WERI-Rb-1 (cell line): Measurements from ENCODE around the gene NRIP2.

Experiments used
- DNase-seq: peaks from one replicate; pipeline ENCODE4 v3.0.0-alpha.2; 2020
- H3K27ac ChIP-seq: fragments of 250-450 bp; sonication (Bioruptor Pico); 2 replicates; pipeline ENCODE4 v1.5.1; 2020; ENCODE audit warnings: mild to moderate bottlenecking, moderate library complexity
- H3K27me3 ChIP-seq: fragments of 250-450 bp; sonication (Bioruptor Pico); 2 replicates; pipeline ENCODE4 v1.5.1; 2021; ENCODE audit warnings: mild to moderate bottlenecking, low read depth, moderate library complexity; ENCODE audit not compliant: insufficient read depth, severe bottlenecking
- H3K36me3 ChIP-seq: fragments of 250-450 bp; sonication (Bioruptor Pico); 2 replicates; pipeline ENCODE4 v1.5.1; 2020; ENCODE audit warnings: mild to moderate bottlenecking, moderate library complexity
- H3K4me3 ChIP-seq: 2 replicates; pipeline ENCODE4 v1.5.1; 2011; ENCODE audit warnings: low read depth, mild to moderate bottlenecking, control low read depth, low read length
- H3K9me3 ChIP-seq: fragments of 250-450 bp; sonication (Bioruptor Pico); 2 replicates; pipeline ENCODE4 v1.5.1; 2021; ENCODE audit warnings: mild to moderate bottlenecking, moderate library complexity; ENCODE audit not compliant: severe bottlenecking
- CTCF ChIP-seq: IDR thresholded peaks from 2 replicates; pipeline ENCODE4 v1.5.1; 2011; ENCODE audit warnings: low read depth, mild to moderate bottlenecking, control low read depth, inconsistent platforms, low read length

NRIP2 gene

GRCh38 chr12:2851931-2852330 is 17.1 kb upstream of the NRIP2 start:
- no peak overlapping the region for H3K4me3 ChIP-seq
- TF ChIP-seq CTCF, result no peak
- no peaks in the 10 kb centered on the region for H3K9me3 ChIP-seq
- no peaks in the 10 kb centered on the region for H3K27me3 ChIP-seq
- H3K27ac ChIP-seq, result no peak overlapping the region
- no peaks in the 10 kb centered on the region for H3K36me3 ChIP-seq
- no peak for DNase-seq

DNA sequence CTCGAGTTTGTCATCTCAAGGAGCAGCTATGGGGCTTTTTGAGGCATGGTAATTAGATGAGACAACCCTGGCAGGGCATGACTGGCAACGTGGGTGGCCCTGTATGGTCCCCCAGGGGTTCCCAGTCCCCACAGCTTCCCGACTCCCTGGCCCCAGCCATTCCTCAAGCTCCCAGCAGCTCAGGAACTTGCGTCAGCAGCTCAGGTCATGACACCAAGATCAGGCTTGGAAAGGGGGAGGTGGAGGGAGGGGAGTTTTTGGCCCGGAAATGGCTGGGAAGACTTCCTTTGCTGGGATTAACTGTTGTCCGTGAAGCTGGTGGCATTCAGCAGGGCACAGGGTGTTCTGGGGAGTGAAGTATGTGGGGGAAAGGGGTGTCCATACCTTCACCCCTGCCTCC is 10.4 kb upstream of the NRIP2 start:
- Histone ChIP-seq H3K27ac (no peak overlapping the region), H3K27me3 (no peaks in the 10 kb centered on the region), H3K9me3 (no peaks in the 10 kb centered on the region), H3K4me3 (no peak overlapping the region), H3K36me3 (no peaks in the 10 kb centered on the region)
- peak; percentile 41 for DNase-seq
- TF ChIP-seq CTCF, result no peak

GRCh38 chr12:2844786-2845185 is 10.0 kb upstream of the NRIP2 start:
- H3K36me3 ChIP-seq, result no peaks in the 10 kb centered on the region
- DNase-seq, result no peak
- no peaks in the 10 kb centered on the region for H3K9me3 ChIP-seq
- H3K27me3 ChIP-seq, result no peaks in the 10 kb centered on the region
- no peak overlapping the region for H3K27ac ChIP-seq
- no peak overlapping the region for H3K4me3 ChIP-seq
- no peak for TF ChIP-seq CTCF

GRCh38 chr12:2842948-2843347 is 8.1 kb upstream of the NRIP2 start:
- Histone ChIP-seq H3K36me3 (no peaks in the 10 kb centered on the region), H3K27ac (no peak overlapping the region)

DNA sequence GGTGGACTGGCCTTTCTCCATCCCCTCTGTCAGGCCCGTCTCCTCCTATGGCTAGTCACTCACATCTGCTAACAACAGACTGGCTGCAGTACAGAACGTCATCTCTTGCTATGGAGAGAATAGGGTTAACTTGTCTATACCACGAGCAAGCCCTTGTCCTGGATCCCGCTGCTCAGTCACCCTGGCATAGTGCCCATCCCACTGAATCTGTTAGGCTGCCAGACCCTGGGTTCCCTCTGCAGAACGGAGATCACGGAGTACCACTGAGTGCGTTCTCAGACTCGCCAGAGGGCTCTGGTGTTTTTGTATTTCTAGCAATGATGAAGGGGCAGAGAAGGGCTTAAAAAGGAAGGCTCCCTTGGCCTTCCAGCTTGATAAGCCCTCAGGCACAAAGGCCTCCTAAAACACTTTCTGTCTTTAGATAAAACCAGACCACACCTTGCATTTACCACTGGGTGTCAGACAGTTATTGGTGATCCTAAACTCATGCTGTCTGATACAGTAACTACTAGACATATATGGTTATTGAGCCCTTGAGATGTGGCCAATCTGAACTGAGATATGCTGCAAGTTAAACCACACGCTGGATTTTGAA is 6.3 kb upstream of the NRIP2 start:
- H3K9me3 ChIP-seq, result no peaks in the 10 kb centered on the region
- no peak overlapping the region for H3K4me3 ChIP-seq
- no peaks in the 10 kb centered on the region for H3K27me3 ChIP-seq
- H3K36me3 ChIP-seq, result no peaks in the 10 kb centered on the region
- no peak for DNase-seq
- TF ChIP-seq CTCF, result no peak
- no peak overlapping the region for H3K27ac ChIP-seq

More at GRCh38 chr12:2842948-2843347, 8.1 kb upstream of the NRIP2 start:
- DNase-seq, result no peak
- Histone ChIP-seq H3K9me3 (no peaks in the 10 kb centered on the region), H3K27me3 (no peaks in the 10 kb centered on the region), H3K4me3 (no peak overlapping the region)
- no peak for TF ChIP-seq CTCF

- DNase-seq, result no peak
- Histone ChIP-seq H3K9me3 (no peaks in the 10 kb centered on the region), H3K27me3 (no peaks in the 10 kb centered on the region), H3K36me3 (no peaks in the 10 kb centered on the region; the same call in 1 of the 2 replicates), H3K27ac (no peak overlapping the region), H3K4me3 (no peak overlapping the region)
- no peak for TF ChIP-seq CTCF
These were observed 1.7 kb upstream of the NRIP2 start for GRCh38 chr12:2836574-2836973.
